IPS-18a (cell line): ENCODE results near the gene PTPRN2.

Source experiments
- H3K27ac ChIP-seq: one replicate; pipeline ENCODE4 v1.5.1; 2013; ENCODE audit warnings: low read length
- H3K27me3 ChIP-seq: one replicate; pipeline ENCODE4 v1.6.1; 2013; ENCODE audit warnings: mild to moderate bottlenecking, low read length; ENCODE audit not compliant: control insufficient read depth, insufficient read depth
- H3K36me3 ChIP-seq: one replicate; pipeline ENCODE4 v1.6.1; 2013; ENCODE audit warnings: low read depth, low read length; ENCODE audit not compliant: control insufficient read depth
- H3K4me1 ChIP-seq: one replicate; pipeline ENCODE4 v1.6.1; 2013; ENCODE audit warnings: low read depth, low read length; ENCODE audit not compliant: control insufficient read depth
- H3K4me3 ChIP-seq: one replicate; pipeline ENCODE4 v1.5.1; 2013; ENCODE audit warnings: low read length
- H3K9ac ChIP-seq: one replicate; pipeline ENCODE4 v1.6.1; 2013; ENCODE audit warnings: mild to moderate bottlenecking, low read length, moderate library complexity
- H3K9me3 ChIP-seq: one replicate; pipeline ENCODE4 v1.6.1; 2013; ENCODE audit warnings: low read depth, low read length; ENCODE audit not compliant: control insufficient read depth

The PTPRN2 gene

GRCh38 chr7:158546214-158546613 lies 41.4 kb downstream of the PTPRN2 start:
- Histone ChIP-seq H3K36me3 (no peaks in the 10 kb centered on the region), H3K9me3 (no peaks in the 10 kb centered on the region), H3K9ac (no peak overlapping the region), H3K27ac (no peak overlapping the region), H3K27me3 (peaks cover 6% of the 10 kb centered on the region), H3K4me1 (peaks cover 18% of the 10 kb centered on the region), H3K4me3 (no peak overlapping the region)

DNA sequence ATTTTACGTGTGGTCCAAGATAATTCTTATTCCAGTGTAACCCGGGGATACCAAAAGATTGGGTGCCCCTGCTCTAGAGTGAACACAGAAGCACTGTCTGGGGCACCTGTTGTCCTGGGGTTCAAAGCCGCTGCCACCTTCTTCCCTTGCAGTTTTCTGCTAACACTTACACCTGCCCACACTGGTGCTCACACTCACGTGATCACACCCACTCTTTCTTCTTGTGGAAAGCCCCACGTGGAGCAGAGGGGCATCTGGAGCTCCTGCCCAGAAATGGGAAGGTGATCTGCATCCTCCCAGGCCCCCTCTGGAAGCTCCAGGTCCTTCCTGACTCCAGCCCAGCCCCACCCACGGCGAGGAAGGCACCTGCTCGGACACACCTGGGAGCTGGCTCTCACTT lies 42.9 kb downstream of the PTPRN2 start:
- Histone ChIP-seq H3K4me1 (peaks cover 11% of the 10 kb centered on the region), H3K9me3 (no peaks in the 10 kb centered on the region), H3K27ac (no peak overlapping the region), H3K9ac (no peak overlapping the region), H3K36me3 (no peaks in the 10 kb centered on the region), H3K4me3 (no peak overlapping the region), H3K27me3 (peaks cover 6% of the 10 kb centered on the region)

DNA sequence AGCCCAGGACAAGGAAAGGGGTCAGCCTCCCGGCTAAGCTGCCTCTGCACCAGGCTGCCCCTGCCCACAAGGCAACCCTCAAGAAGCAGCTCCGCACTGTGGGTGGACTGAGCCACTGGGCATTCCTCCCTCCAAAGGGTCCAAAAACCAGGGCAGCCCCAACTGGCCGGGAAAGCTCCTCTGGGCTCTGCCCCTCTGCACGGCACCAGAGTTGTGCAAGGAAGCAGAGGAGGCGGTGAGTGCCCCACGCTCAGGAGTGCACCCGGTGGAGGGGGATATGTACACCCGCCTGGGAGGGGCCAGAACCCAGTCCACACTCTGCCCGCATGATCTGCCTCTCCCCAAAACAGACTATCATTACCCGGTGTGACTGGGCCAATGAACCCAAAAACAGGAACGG lies 43.8 kb downstream of the PTPRN2 start:
- H3K4me1 ChIP-seq = peaks cover 4% of the 10 kb centered on the region
- no peak overlapping the region for H3K9ac ChIP-seq
- no peak overlapping the region for H3K4me3 ChIP-seq
- no peaks in the 10 kb centered on the region for H3K36me3 ChIP-seq
- no peak overlapping the region for H3K27ac ChIP-seq
- H3K9me3 ChIP-seq = no peaks in the 10 kb centered on the region
- H3K27me3 ChIP-seq = peaks cover 5% of the 10 kb centered on the region

DNA sequence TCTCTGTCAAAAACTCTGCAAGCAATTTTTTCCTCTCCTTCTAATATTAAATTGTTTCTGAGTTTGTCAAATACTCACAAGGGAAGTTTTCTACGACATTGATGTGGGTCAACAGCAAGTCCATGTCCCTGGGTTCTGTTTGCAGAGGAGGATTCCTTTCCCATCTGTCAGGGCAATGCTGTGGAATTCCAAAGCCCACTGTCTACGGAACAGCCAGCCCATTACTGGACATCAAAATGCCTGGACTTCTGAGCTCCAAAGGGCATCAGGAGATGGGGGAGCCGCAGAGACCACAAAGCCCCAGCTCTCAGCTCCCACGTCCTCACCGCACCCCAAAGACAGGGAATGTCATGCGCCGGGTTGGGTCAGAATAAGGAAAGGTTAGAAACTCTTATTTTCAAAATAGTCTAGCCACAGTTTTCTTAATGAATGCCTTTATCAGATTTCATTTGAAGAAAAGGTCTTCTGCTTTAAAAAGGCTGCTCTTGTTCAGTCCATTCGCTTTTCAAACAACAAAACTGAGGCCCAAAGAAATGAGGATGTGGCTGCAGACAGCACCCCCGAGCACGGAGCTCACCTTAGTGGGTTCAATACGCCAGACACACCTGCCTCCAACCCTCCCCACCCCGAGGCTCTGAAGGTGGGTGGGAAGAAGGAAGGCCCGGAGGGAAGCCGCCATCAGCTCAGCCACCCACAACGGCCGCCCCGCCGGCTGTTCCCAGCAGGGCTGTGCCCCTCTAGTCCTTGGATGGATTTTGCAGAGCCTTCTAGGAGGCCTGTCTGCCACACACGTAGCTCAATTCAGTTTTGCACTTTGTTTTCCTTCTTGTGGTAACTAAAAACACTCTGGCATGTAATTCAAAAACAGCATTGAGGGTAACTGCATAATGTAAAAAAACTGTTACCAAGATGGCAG lies 44.7 kb downstream of the PTPRN2 start:
- Histone ChIP-seq H3K36me3 (no peaks in the 10 kb centered on the region), H3K9ac (no peak overlapping the region), H3K9me3 (no peaks in the 10 kb centered on the region), H3K4me1 (peaks cover 3% of the 10 kb centered on the region), H3K4me3 (no peak overlapping the region), H3K27me3 (no peaks in the 10 kb centered on the region), H3K27ac (no peak overlapping the region)

DNA sequence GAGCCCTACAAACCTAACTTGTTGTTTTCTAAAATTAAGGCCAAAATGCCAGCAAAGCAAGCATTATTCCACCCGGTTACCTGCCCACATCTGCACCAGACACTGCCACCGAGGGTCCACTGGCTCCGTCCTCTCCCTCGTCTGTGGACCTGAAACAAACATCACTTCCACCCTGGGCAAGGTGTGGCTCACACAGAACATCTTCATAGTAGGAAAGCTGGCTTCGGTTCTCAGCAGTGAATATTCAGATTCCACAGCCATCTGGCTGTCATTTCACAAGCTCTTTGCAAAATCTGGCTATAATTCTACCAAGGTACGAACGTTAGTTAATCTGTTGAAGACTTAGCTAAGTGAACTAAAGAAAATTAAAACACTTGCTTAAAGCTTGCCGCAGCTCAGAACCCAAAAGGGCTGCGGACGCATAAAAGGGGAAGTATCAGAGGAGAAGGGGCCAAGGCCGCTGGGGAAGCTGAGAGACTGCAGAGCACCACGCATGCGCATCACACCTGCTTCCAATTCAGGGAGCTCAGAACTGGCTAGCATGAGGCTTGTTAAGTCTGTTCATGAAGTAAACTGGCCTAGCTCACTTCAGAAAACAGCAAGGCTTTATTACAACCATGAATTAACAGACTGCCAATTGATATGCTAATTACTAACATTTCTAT lies 46.1 kb downstream of the PTPRN2 start:
- H3K27ac ChIP-seq = no peak overlapping the region

DNA sequence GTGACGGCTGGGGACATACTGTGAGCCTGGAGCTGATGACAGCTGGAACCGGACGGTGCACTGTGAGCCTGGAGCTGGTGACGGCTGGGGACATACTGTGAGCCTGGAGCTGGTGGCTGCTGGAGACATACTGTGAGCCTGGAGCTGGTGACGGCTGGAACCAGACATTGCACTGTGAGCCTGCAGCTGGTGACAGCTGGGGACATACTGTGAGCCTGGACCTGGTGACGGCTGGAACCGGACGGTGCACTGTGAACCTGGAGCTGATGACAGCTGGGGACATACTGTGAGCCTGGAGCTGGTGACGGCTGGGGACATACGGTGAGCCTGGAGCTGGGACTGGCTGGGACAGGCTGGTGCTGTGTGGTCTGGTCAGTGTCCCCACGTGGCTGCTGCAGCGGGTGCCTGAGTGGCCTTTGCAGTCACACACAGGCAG lies 47.9 kb downstream of the PTPRN2 start:
- Histone ChIP-seq H3K36me3 (no peaks in the 10 kb centered on the region), H3K4me1 (peaks cover 3% of the 10 kb centered on the region), H3K4me3 (no peak overlapping the region), H3K27ac (no peak overlapping the region), H3K27me3 (no peaks in the 10 kb centered on the region), H3K9me3 (no peaks in the 10 kb centered on the region), H3K9ac (no peak overlapping the region)

More for the DNA sequence above, 46.1 kb downstream of the PTPRN2 start:
- H3K4me1 ChIP-seq = peaks cover 3% of the 10 kb centered on the region
- no peaks in the 10 kb centered on the region for H3K9me3 ChIP-seq
- H3K36me3 ChIP-seq = no peaks in the 10 kb centered on the region
- no peak overlapping the region for H3K4me3 ChIP-seq
- no peaks in the 10 kb centered on the region for H3K27me3 ChIP-seq
- no peak overlapping the region for H3K9ac ChIP-seq

GRCh38 chr7:158538156-158538946 lies 49.3 kb downstream of the PTPRN2 start:
- Histone ChIP-seq H3K9ac (no peak overlapping the region), H3K4me1 (peaks cover 3% of the 10 kb centered on the region), H3K9me3 (no peaks in the 10 kb centered on the region)

GRCh38 chr7:158537516-158537882 lies 50.1 kb downstream of the PTPRN2 start:
- no peaks in the 10 kb centered on the region for H3K36me3 ChIP-seq
- H3K27me3 ChIP-seq = no peaks in the 10 kb centered on the region
- peaks cover 3% of the 10 kb centered on the region for H3K4me1 ChIP-seq
- no peak overlapping the region for H3K9ac ChIP-seq
- H3K9me3 ChIP-seq = no peaks in the 10 kb centered on the region
- no peak overlapping the region for H3K4me3 ChIP-seq
- H3K27ac ChIP-seq = no peak overlapping the region

More at GRCh38 chr7:158538156-158538946, 49.3 kb downstream of the PTPRN2 start:
- Histone ChIP-seq H3K27ac (no peak overlapping the region), H3K27me3 (no peaks in the 10 kb centered on the region), H3K36me3 (no peaks in the 10 kb centered on the region), H3K4me3 (no peak overlapping the region)

GRCh38 chr7:158536871-158537515 lies 50.6 kb downstream of the PTPRN2 start:
- Histone ChIP-seq H3K27me3 (no peaks in the 10 kb centered on the region), H3K4me3 (no peak overlapping the region), H3K27ac (no peak overlapping the region), H3K9ac (no peak overlapping the region), H3K9me3 (no peaks in the 10 kb centered on the region), H3K4me1 (peaks cover 3% of the 10 kb centered on the region), H3K36me3 (no peaks in the 10 kb centered on the region)

DNA sequence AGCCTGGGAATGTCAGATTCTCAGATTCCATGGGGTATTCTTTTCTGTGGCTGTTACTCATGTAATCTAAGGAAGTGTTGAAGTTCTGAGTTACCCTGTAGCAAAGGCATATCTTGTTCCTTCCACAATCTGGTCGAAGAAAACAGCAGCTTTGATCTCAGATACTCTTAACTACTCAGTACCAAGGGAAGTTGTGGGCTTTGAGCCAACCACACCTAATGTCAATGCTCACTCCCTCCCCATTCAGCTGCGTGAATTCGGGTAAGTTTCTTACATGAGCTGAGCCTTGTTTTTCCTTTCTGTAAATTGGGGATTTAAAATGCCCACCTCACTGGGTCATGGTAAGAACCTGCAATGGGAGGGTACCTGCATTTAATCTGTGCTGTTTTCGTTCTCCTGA lies 52.5 kb downstream of the PTPRN2 start:
- Histone ChIP-seq H3K27me3 (no peaks in the 10 kb centered on the region), H3K27ac (no peak overlapping the region), H3K4me1 (no peaks in the 10 kb centered on the region)

DNA sequence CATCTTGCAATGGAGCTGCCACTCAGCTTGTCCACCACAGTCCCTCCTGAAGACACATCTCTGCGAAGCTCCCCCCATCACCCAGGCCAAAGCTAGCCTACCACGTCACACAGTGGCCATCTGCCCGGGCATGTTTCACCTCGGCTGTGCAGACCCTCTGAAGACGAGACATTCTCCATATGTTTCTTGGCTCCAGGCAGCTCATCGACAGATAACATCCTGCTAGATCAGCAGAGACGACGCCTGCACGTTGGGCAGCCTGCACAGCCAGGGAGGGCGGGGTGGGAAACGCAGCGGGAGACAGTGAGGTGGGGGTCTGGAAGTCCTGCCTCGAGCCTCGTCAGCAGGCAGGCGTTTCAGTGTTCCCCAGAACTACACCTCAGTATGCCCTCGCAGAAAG lies 53.0 kb downstream of the PTPRN2 start:
- Histone ChIP-seq H3K27ac (no peak overlapping the region), H3K27me3 (no peaks in the 10 kb centered on the region), H3K4me1 (no peaks in the 10 kb centered on the region)

More for the DNA sequence above, 52.5 kb downstream of the PTPRN2 start:
- no peak overlapping the region for H3K9ac ChIP-seq
- no peaks in the 10 kb centered on the region for H3K9me3 ChIP-seq
- H3K36me3 ChIP-seq = no peaks in the 10 kb centered on the region
- H3K4me3 ChIP-seq = no peak overlapping the region

More for the DNA sequence above, 53.0 kb downstream of the PTPRN2 start:
- H3K4me3 ChIP-seq = no peak overlapping the region
- no peaks in the 10 kb centered on the region for H3K36me3 ChIP-seq
- H3K9me3 ChIP-seq = no peaks in the 10 kb centered on the region
- H3K9ac ChIP-seq = no peak overlapping the region
